Breast epithelium (tissue), 3 donors: ENCODE data around the gene ZNF776.

Source experiments
- CTCF ChIP-seq, 3 donors: fragments of 450-650 bp; IDR thresholded peaks; one replicate each; pipeline ENCODE4 v1.5.1; 2016 to 2017; ENCODE audit warnings: antibody characterized with exemption in 3 of 3, mild to moderate bottlenecking in 3 of 3, moderate library complexity in 3 of 3
- POLR2AphosphoS5 ChIP-seq, 3 donors: sonication (generic); formaldehyde crosslinking; IDR thresholded peaks; one replicate each; pipeline ENCODE4 v1.6.1; 2017; ENCODE audit warnings: antibody characterized with exemption in 3 of 3

GRCh38 chr19:57759096-57759495, 12.5 kb downstream of the ZNF776 start:
- no peak for TF ChIP-seq CTCF (IDR thresholded peaks at IDR 0.05)
- TF ChIP-seq POLR2AphosphoS5 (IDR thresholded peaks at IDR 0.05), result no peak
